ENCODE measurements around the gene HHAT.

HHAT gene

GRCh38 chr1:210505601-210506496, 177.1 kb downstream of the HHAT start:
- Mint-ChIP-seq H3K4me3 (no peak overlapping the region), H3K36me3 (ENCODE audit: low read depth) (no peaks in the 10 kb centered on the region), H3K4me1 (peaks cover 16% of the 10 kb centered on the region), H3K27me3 (ENCODE audit: low read depth, poor library complexity) (peaks cover 2% of the 10 kb centered on the region), H3K9me3 (no peaks in the 10 kb centered on the region), H3K27ac (no peak overlapping the region)
- TF ChIP-seq, protein P1, sequence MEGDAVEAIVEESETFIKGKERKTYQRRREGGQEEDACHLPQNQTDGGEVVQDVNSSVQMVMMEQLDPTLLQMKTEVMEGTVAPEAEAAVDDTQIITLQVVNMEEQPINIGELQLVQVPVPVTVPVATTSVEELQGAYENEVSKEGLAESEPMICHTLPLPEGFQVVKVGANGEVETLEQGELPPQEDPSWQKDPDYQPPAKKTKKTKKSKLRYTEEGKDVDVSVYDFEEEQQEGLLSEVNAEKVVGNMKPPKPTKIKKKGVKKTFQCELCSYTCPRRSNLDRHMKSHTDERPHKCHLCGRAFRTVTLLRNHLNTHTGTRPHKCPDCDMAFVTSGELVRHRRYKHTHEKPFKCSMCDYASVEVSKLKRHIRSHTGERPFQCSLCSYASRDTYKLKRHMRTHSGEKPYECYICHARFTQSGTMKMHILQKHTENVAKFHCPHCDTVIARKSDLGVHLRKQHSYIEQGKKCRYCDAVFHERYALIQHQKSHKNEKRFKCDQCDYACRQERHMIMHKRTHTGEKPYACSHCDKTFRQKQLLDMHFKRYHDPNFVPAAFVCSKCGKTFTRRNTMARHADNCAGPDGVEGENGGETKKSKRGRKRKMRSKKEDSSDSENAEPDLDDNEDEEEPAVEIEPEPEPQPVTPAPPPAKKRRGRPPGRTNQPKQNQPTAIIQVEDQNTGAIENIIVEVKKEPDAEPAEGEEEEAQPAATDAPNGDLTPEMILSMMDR (IDR thresholded peaks at IDR 0.05) = no peak
- DNase-seq = no peak

- H3K4me1 Mint-ChIP-seq = peaks cover 13% of the 10 kb centered on the region
- H3K4me3 Mint-ChIP-seq = no peak overlapping the region
- TF ChIP-seq, protein P1 (IDR thresholded peaks at IDR 0.05) = no peak
- peaks cover 2% of the 10 kb centered on the region for H3K27me3 Mint-ChIP-seq (ENCODE audit: low read depth, poor library complexity)
- no peak overlapping the region for H3K27ac Mint-ChIP-seq
- no peaks in the 10 kb centered on the region for H3K9me3 Mint-ChIP-seq
- no peak for DNase-seq
- no peaks in the 10 kb centered on the region for H3K36me3 Mint-ChIP-seq (ENCODE audit: low read depth)
Measured at GRCh38 chr1:210506689-210507088, 178.0 kb downstream of the HHAT start.

- Mint-ChIP-seq H3K27ac (no peak overlapping the region), H3K4me3 (no peak overlapping the region), H3K9me3 (no peaks in the 10 kb centered on the region), H3K36me3 (ENCODE audit: low read depth) (no peaks in the 10 kb centered on the region), H3K27me3 (ENCODE audit: low read depth, poor library complexity) (peaks cover 6% of the 10 kb centered on the region), H3K4me1 (peaks cover 5% of the 10 kb centered on the region)
- DNase-seq = no peak
- TF ChIP-seq, protein P1 (IDR thresholded peaks at IDR 0.05) = no peak
Measured at GRCh38 chr1:210516092-210516656, 187.5 kb downstream of the HHAT start.

- Mint-ChIP-seq H3K9me3 (no peaks in the 10 kb centered on the region), H3K4me3 (no peak overlapping the region), H3K36me3 (ENCODE audit: low read depth) (no peaks in the 10 kb centered on the region), H3K27ac (no peak overlapping the region), H3K4me1 (peaks cover 5% of the 10 kb centered on the region), H3K27me3 (ENCODE audit: low read depth, poor library complexity) (peaks cover 6% of the 10 kb centered on the region)
- no peak for DNase-seq
- TF ChIP-seq, protein P1 (IDR thresholded peaks at IDR 0.05) = no peak
Measured at GRCh38 chr1:210516697-210517459, 188.2 kb downstream of the HHAT start.

DNA sequence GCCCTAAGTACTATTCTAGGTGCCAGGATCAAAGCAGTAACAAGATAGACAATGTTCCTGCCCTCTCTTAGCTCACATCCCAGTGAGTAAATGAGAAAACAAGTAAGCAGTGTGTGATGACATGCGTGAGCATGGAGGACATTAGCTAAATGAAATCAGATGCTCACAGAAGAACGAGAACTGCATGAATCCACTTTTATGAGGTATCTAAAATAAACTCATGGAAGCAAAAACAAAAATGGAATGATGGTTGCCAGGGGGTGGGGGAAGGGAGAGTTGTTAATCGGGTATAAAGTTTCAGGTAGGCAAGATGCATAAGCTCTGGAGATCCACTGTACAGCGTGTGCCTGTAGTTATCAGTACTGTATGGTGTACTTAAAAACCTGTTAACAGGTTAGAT, 195.1 kb downstream of the HHAT start:
- no peak overlapping the region for H3K4me3 Mint-ChIP-seq
- DNase-seq = no peak
- TF ChIP-seq, protein P1 (IDR thresholded peaks at IDR 0.05) = no peak
- H3K4me1 Mint-ChIP-seq = peaks cover 12% of the 10 kb centered on the region
- H3K27ac Mint-ChIP-seq = no peak overlapping the region
- no peaks in the 10 kb centered on the region for H3K36me3 Mint-ChIP-seq (ENCODE audit: low read depth)
- no peaks in the 10 kb centered on the region for H3K9me3 Mint-ChIP-seq
- peaks cover 7% of the 10 kb centered on the region for H3K27me3 Mint-ChIP-seq (ENCODE audit: low read depth, poor library complexity)
